Activated naive CD8-positive, alpha-beta T cell treated with anti-CD3 and anti-CD28 coated beads for 36 hours (primary cell): ENCODE results near the gene SFMBT1. TPM values are rescaled to one million over a fixed set of nuclear protein-coding genes. Genes with fewer than 3 reads are reported as not detected.

Source experiments
- DNase-seq: peaks from one replicate; pipeline ENCODE4 v3.0.0; 2021
- H3K27ac Mint-ChIP-seq: one replicate; pipeline ENCODE4 v1.8.0; 2022; ENCODE audit warnings: mild to moderate bottlenecking, moderate library complexity, mixed read lengths
- H3K27me3 Mint-ChIP-seq: one replicate; pipeline ENCODE4 v1.8.0; 2022; ENCODE audit warnings: mild to moderate bottlenecking, mixed read lengths
- H3K36me3 Mint-ChIP-seq: one replicate; pipeline ENCODE4 v1.8.0; 2021; ENCODE audit warnings: mild to moderate bottlenecking, mixed read lengths
- H3K4me1 Mint-ChIP-seq: one replicate; pipeline ENCODE4 v1.8.0; 2021; ENCODE audit warnings: mixed read lengths
- H3K4me3 Mint-ChIP-seq: one replicate; pipeline ENCODE4 v1.8.0; 2022; ENCODE audit warnings: mild to moderate bottlenecking, moderate library complexity, mixed read lengths
- H3K9me3 Mint-ChIP-seq: one replicate; pipeline ENCODE4 v1.8.0; 2022; ENCODE audit warnings: mixed read lengths
- total RNA-seq, 2 experiments: library from RNA; stranded (reverse); gene quantifications; one replicate each; pipeline ENCODE4 v1.2.3, GENCODE V29; 2021

SFMBT1 gene
- total RNA-seq, 2 experiments from 2014 or later: 19.7 to 21.9 TPM

DNA sequence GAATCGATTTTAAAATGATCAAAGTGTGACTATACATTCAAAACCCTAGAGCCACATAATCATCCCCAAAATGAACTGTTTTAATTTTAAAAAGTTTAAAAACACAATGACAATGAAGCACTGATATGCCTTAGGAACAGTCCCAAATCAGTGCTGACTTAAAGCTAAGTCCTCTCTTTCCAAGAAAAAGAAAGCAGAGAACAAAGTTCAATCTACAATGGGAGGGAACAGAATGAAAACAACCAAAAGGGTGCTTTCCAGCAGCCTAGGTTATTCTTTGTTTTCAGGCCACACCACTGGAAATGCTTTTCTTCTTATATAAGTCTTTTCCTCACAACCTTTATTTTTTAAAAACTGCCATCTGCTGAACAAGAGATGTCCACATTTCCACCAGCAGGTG is 141.3 kb downstream of the SFMBT1 start:
- H3K4me3 Mint-ChIP-seq: no peak overlapping the region
- no peaks in the 10 kb centered on the region for H3K4me1 Mint-ChIP-seq
- no peak overlapping the region for H3K27ac Mint-ChIP-seq
- DNase-seq: no peak
- H3K9me3 Mint-ChIP-seq: no peaks in the 10 kb centered on the region
- H3K27me3 Mint-ChIP-seq: no peaks in the 10 kb centered on the region
- H3K36me3 Mint-ChIP-seq: peaks cover 4% of the 10 kb centered on the region

DNA sequence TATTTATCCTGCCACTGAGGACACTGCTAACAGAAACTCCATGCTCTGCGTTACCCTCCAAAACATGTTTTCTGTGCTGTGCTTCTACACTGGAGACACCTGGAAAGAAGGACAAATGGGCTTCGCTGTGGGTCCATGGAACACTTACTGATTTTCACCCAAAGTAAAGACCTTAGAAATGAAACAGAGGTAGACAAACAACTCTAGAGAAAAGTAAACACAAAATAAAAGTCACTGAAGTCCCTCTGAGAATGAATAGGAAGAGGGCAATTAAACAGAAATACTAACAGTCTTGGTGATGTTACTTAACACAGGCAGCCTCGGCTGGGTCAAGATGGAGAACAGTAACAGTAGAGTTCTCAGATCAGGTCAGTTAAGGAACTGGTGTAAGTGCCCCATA is 141.9 kb downstream of the SFMBT1 start:
- no peak for DNase-seq
- Mint-ChIP-seq H3K27me3 (no peaks in the 10 kb centered on the region), H3K9me3 (no peaks in the 10 kb centered on the region), H3K4me3 (no peak overlapping the region), H3K36me3 (peaks cover 4% of the 10 kb centered on the region), H3K4me1 (no peaks in the 10 kb centered on the region), H3K27ac (no peak overlapping the region)

DNA sequence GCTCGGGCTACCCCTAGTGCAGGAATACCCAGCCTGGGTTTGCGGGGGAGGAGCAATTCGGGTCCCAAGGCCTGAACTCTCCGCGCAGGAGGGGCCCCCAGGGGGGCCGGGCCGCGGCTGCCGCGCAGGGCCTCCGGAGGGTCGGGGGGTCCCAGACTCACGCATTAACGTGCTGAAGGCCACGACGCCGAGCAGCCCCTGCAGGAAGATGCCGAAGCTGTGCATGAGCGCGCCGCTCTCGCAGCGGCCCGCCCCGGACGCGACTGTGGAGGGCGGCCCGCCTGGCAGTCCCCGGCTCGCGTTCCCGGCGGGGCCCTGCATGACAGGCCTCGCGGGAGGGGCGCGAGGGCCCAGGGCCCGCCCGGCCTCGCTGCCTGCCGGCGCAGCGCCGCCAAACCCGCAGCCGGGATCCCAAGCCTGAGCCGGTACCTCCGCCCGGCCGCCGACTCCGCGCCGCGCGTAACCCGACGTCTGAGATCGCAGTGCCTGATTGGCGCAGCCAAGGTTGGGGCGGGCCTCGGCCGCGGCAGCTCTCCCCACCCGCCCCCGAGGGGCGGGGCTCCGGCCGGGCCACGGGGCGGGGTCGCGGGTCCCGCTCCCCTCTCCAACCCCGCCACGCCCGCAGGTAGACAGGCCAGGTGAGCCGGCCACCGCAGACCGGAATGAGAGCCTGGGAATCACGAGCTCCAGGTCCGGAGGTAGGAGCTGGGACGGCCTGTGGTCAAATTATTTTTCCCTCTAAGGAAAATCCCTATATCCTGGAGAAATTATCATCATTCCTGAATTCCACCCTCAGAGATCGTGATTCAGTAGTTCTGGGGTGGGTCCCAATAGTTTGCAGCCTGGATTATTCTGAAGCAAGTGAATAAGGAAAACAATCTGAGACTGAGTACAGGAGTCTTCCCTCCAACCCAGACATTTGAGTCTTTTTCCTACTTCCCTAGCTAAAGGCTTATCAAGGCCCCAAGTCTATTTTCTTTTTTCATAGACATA is 148.4 kb downstream of the SFMBT1 start, which contains the start of gene STIMATE:
TSS of gene STIMATE (minus strand) at position 419 of the 993 bp plus-strand sequence. CDS start at position 321, 98 bp downstream.
- Mint-ChIP-seq H3K9me3 (no peaks in the 10 kb centered on the region), H3K4me1 (peaks cover 41% of the 10 kb centered on the region), H3K27me3 (no peaks in the 10 kb centered on the region), H3K4me3 (peak within 1 kb of the TSS; percentile 92), H3K36me3 (peaks cover 16% of the 10 kb centered on the region), H3K27ac (peak within 1 kb of the TSS; percentile 70)
- peak; percentile 89 for DNase-seq

DNA sequence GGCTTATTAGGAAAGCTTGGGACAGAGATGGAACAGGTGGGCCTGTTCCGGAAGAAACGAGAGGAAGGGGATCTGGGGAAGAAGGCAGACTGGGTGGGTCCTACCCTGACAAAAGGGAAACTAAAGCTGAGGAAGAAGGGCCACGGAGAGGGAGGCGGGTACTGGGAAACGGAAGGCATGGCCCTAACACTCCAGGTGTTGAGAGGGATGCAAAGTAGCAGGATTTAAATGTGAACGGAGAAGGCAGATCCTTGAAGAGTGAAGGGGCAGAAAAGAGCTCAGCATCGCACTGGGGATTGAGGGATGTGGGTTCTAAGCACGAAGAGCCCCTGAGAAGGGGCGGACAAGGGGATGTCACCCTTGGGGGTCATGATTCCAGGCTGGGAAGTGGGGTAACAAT is 149.3 kb downstream of the SFMBT1 start:
- Mint-ChIP-seq H3K4me3 (peak overlapping the region; percentile 92), H3K27me3 (no peaks in the 10 kb centered on the region), H3K36me3 (peaks cover 16% of the 10 kb centered on the region), H3K9me3 (no peaks in the 10 kb centered on the region), H3K4me1 (peaks cover 49% of the 10 kb centered on the region), H3K27ac (peak overlapping the region; percentile 70)
- DNase-seq: no peak

DNA sequence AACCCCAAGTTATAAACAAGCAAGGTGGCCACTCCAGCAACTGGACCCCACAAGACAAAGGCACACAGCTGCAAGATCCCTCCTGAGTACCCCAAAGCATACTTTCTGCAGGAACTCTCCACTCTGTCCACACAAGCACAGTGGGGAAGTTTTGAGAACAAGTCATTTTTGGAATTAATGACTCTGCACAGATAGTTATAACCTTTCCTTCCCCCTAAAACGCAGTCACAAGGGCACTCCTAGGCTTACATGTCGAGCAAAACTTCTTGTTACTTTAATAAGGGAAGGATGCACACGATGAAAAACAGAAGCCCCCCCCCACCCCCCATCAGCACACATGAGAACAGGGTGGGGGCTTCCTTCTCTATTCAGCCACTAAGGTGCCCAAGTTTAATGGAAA is 149.7 kb downstream of the SFMBT1 start:
- Mint-ChIP-seq H3K27ac (peak overlapping the region; percentile 70), H3K27me3 (no peaks in the 10 kb centered on the region), H3K4me1 (peaks cover 53% of the 10 kb centered on the region), H3K36me3 (peaks cover 16% of the 10 kb centered on the region), H3K4me3 (peak overlapping the region; percentile 92), H3K9me3 (no peaks in the 10 kb centered on the region)
- DNase-seq: no peak

DNA sequence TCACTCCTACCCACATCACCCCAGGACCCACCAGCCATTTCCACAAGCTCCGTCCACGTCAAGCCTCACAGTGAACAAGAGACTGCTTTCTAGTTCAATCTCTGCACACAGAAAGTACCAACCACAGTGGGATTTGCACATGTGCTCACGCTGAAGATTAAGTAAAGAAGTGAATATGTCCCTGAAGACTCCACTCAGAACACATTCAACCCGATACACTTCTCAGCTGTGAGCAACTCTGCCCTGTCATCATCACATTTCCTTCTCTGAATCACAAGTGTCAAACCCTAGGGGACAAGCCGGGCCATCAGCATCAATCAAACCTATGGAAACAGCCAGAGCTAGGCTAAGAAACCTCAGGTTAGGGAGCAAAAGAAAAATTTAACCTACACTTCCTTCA is 150.5 kb downstream of the SFMBT1 start:
- peak overlapping the region; percentile 92 for H3K4me3 Mint-ChIP-seq
- H3K27ac Mint-ChIP-seq: peak overlapping the region; percentile 68
- DNase-seq: no peak
- no peaks in the 10 kb centered on the region for H3K27me3 Mint-ChIP-seq
- H3K36me3 Mint-ChIP-seq: peaks cover 18% of the 10 kb centered on the region
- H3K9me3 Mint-ChIP-seq: no peaks in the 10 kb centered on the region
- peaks cover 60% of the 10 kb centered on the region for H3K4me1 Mint-ChIP-seq

DNA sequence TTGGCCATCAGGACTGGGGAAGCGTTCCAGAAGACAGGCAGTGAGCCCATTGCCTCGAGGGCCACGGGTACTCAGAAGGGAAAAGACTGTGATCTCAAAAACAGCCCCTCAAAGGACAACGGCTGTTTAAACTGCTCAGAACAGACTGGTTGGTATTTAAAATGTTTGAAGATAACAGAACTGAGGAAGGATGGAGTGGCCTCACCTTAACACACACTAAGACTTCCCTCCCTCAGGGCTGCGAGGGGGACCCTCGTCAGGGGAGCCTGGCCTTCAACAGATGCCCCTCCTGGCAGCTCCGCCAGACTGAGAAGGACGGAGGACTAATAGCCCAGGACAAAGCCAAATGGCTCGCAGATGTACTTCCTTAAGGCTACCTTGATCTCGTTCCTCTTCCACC is 151.1 kb downstream of the SFMBT1 start:
- Mint-ChIP-seq H3K27ac (peak overlapping the region; percentile 89), H3K9me3 (no peaks in the 10 kb centered on the region), H3K27me3 (no peaks in the 10 kb centered on the region), H3K36me3 (peaks cover 23% of the 10 kb centered on the region), H3K4me3 (no peak overlapping the region), H3K4me1 (peaks cover 66% of the 10 kb centered on the region)
- no peak for DNase-seq

DNA sequence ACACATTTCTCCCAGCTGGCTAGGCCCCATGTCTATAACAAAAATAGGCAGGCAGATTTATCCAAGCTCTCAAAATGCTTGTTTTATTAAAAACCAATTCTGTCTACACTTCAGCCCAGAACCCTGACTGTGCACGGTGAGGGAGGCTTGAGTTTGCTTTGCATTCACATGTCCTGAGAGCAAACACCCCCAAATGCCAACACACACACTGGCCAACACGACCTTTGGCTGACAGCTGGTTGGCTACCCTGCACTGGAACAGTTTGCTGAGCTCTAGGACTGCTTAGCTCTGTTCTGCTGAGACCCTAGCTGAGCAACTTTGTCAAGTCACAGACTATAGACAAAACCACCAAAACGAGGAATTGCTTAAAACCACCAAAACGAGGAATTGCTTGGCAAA is 152.2 kb downstream of the SFMBT1 start:
- Mint-ChIP-seq H3K9me3 (no peaks in the 10 kb centered on the region), H3K27ac (peak overlapping the region; percentile 89), H3K4me3 (no peak overlapping the region), H3K27me3 (no peaks in the 10 kb centered on the region), H3K36me3 (peaks cover 25% of the 10 kb centered on the region), H3K4me1 (peaks cover 66% of the 10 kb centered on the region)
- DNase-seq: no peak

DNA sequence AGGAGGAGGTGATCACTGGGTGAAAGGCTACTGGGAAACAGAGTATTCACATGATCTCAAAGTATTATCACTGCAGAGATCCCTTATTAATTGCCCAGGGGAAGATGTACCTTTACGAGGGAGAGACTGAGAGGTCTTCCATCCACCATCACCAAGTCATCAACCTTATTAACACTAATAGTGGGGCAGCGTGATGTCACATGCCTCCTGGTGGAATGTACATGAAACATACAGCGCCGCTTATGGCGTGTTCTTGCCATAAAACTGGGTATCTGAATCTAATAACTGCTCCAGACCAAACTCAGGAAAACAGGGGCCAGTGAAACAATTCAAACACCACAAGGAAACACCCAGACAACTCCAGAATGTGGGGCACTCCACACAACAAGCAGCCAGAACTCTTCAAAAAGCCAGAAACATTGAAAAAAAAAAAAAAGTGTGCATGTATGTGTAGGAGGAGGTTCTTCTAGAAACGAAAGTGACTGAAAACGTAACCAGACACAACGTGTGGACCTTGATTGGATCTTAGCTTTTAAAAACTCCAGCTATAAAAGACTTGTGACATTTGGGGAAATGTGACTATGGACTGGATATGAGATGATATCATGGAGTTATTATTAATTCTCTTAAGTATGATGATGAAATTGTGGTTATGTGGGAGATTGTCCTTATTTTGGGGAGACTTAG is 153.1 kb downstream of the SFMBT1 start:
- Mint-ChIP-seq H3K36me3 (peaks cover 25% of the 10 kb centered on the region), H3K27ac (peak overlapping the region; percentile 89), H3K4me1 (peaks cover 66% of the 10 kb centered on the region), H3K9me3 (no peaks in the 10 kb centered on the region), H3K27me3 (no peaks in the 10 kb centered on the region), H3K4me3 (peak overlapping the region; percentile 43)
- no peak for DNase-seq

DNA sequence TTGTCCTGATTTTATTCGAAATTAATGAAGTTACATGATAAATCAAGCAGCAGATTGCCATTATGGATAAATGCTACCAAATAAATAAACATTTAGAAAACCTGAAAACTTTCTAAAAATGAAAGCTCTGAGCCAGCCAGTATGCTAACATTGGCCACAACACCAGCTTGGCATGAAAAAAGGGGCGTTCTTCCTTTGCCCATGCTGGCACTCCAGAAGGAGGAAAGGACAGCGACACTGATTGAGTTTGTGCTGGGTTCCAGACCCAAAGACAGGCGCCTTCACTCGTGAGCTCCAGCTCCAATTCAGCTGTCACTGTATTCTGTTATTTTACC is 153.6 kb downstream of the SFMBT1 start:
- no peaks in the 10 kb centered on the region for H3K27me3 Mint-ChIP-seq
- peaks cover 66% of the 10 kb centered on the region for H3K4me1 Mint-ChIP-seq
- H3K4me3 Mint-ChIP-seq: peak overlapping the region; percentile 32
- peak overlapping the region; percentile 89 for H3K27ac Mint-ChIP-seq
- H3K36me3 Mint-ChIP-seq: peaks cover 25% of the 10 kb centered on the region
- no peak for DNase-seq
- no peaks in the 10 kb centered on the region for H3K9me3 Mint-ChIP-seq

DNA sequence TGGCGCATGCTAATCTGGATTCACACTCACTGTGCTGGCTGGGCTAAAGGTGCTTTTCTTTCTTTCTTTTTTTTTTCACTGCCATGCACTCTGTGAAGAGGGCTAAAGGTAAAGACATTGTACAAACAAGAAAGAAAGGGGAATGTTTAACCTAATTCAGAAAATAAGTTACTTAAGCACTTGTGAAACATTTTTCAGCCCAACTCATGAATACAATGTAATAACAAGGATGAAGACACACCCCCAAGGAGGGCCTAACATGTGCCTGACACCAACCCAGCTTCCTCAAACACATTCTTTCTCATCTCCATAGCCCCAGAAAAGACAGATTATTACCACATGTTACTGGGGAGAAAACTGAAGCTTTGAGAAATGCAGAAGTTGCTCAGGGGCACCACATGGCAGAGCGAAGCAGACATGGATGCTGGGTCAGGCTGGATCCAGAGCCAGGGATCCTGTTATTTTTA is 154.2 kb downstream of the SFMBT1 start:
- Mint-ChIP-seq H3K27me3 (no peaks in the 10 kb centered on the region), H3K4me3 (peak overlapping the region; percentile 13), H3K4me1 (peaks cover 68% of the 10 kb centered on the region)

DNA sequence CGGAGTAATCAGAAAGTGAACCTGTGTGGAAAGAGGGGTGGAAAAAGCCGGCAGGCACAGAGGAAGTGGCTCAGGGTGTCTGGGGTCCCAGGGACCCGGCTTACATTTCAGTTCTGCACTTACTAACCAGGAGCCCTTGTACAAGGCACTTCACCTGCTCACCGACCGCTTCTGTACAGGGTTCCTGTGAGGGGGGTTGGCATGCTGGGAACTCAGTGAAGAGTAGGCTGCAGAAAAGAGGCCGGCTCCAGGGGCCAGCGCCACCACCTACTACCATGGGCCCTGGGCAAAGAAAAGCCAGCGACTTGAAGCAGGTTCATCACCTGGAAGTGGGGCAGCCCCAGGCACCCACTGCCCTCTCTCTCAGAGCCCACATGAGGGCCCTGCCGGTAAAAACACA is 154.7 kb downstream of the SFMBT1 start:
- peak overlapping the region; percentile 89 for H3K27ac Mint-ChIP-seq

More for the DNA sequence above, 154.2 kb downstream of the SFMBT1 start:
- no peak for DNase-seq
- Mint-ChIP-seq H3K9me3 (no peaks in the 10 kb centered on the region), H3K36me3 (peaks cover 26% of the 10 kb centered on the region), H3K27ac (peak overlapping the region; percentile 89)

DNA sequence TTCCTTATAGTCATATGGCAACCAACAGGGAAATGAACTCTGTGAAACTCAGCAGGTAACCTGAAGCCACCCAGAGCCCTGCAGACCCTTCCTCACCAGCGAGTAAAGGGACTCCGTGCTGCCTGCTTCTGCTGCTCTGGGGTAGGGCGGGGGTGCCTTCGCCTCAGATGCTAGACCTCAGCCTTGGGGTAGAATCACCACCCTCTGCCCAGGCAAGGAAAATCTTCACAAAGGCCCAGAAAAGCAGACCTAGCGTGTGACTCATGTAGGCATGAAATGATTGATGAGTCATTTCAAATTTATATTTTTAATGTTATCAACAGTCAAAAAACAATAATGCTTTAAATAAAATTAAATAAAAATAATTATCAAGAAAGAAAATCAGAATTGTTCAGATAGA is 155.1 kb downstream of the SFMBT1 start:
- Mint-ChIP-seq H3K36me3 (peaks cover 36% of the 10 kb centered on the region), H3K4me1 (peaks cover 64% of the 10 kb centered on the region), H3K9me3 (no peaks in the 10 kb centered on the region), H3K4me3 (peak overlapping the region; percentile 32), H3K27me3 (no peaks in the 10 kb centered on the region), H3K27ac (peak overlapping the region; percentile 89)
- DNase-seq: peak; percentile 53

More for the DNA sequence above, 154.7 kb downstream of the SFMBT1 start:
- Mint-ChIP-seq H3K27me3 (no peaks in the 10 kb centered on the region), H3K4me1 (peaks cover 68% of the 10 kb centered on the region), H3K4me3 (peak overlapping the region; percentile 38), H3K36me3 (peaks cover 31% of the 10 kb centered on the region), H3K9me3 (no peaks in the 10 kb centered on the region)
- DNase-seq: peak; percentile 67

DNA sequence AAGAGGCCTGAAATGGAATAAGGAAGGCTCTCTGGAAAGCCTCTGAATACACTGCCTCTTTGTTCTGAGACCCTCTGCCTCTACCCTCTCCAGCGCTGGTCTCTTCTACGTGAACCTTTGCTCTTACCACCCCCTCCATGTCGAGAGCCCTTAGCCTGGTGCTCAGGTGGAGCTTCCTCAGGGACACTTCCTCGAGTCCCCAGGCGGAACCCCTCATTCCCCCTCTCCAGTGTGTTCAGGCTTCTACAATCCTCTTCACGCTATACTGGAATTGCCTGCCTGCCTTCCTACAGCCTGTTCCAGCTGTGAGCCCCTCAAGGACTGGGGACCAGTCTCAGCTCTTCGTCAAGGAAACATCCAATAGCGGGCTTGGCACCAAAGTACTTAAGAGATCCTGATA is 156.0 kb downstream of the SFMBT1 start:
- Mint-ChIP-seq H3K36me3 (peaks cover 38% of the 10 kb centered on the region), H3K4me1 (peaks cover 56% of the 10 kb centered on the region), H3K27me3 (no peaks in the 10 kb centered on the region), H3K27ac (peak overlapping the region; percentile 83), H3K4me3 (no peak overlapping the region), H3K9me3 (no peaks in the 10 kb centered on the region)
- DNase-seq: no peak

DNA sequence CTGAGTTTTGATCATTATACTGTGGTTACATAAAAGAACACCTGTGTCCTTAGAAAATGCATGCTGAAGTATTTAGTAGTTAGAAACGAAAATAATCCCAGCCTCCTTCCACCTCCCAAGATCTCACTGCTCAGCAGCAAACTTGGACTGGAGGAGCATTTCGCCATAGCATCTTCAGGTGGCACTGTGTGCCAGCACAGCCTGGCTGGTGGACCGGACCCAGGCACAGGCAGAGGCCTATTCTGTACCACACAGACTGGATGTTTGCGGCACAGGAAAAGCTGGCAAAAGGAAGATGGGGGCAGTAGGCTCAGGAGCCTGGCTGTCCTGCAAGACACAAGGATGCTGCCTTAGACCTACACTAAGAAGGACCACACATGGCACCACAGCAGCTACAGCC is 158.7 kb downstream of the SFMBT1 start:
- peaks cover 35% of the 10 kb centered on the region for H3K36me3 Mint-ChIP-seq
- no peak overlapping the region for H3K27ac Mint-ChIP-seq
- DNase-seq: no peak
- no peaks in the 10 kb centered on the region for H3K27me3 Mint-ChIP-seq
- H3K4me3 Mint-ChIP-seq: no peak overlapping the region
- H3K9me3 Mint-ChIP-seq: no peaks in the 10 kb centered on the region
- peaks cover 31% of the 10 kb centered on the region for H3K4me1 Mint-ChIP-seq
